Upper lobe of left lung (tissue), 6 donors: Measurements from ENCODE around the gene NBR1. TPM values are rescaled to one million over a fixed set of nuclear protein-coding genes. Genes with fewer than 3 reads are reported as not detected.

Experiments
- ATAC-seq, 2 donors: fragments of 200-7000 bp; cut with Tn5 transposase; one replicate each; pipeline ENCODE4 v1.9.1; 2022; ENCODE audit warnings: mild to moderate bottlenecking in 2 of 2, moderate library complexity in 2 of 2; ENCODE audit not compliant: low FRiP score in 2 of 2
- DNase-seq, 2 donors: peaks; one replicate each; pipeline ENCODE4 v3.0.0-alpha.2; 2019 to 2020
- H3K27ac ChIP-seq, 4 donors: fragments of 200-600 bp; sonication (generic); one replicate each; pipeline ENCODE4 v1.5.1; 2016 to 2019
- H3K27me3 ChIP-seq, 4 donors: fragments of 200-600 bp; sonication (generic); one replicate each; pipeline ENCODE4 v1.5.1; 2017 to 2019
- H3K36me3 ChIP-seq, 4 donors: fragments of 200-600 bp; sonication (generic); one replicate each; pipeline ENCODE4 v1.5.1; 2016 to 2019
- H3K4me1 ChIP-seq, 4 donors: fragments of 200-600 bp; sonication (generic); one replicate each; pipeline ENCODE4 v1.5.1; 2018 to 2019
- H3K4me3 ChIP-seq, 4 donors: fragments of 200-600 bp; sonication (generic); one replicate each; pipeline ENCODE4 v1.5.1; 2017 to 2019; ENCODE audit warnings: mild to moderate bottlenecking in 2 of 4, moderate library complexity in 1 of 4
- H3K9me3 ChIP-seq, 4 donors: fragments of 200-600 bp; sonication (generic); one replicate each; pipeline ENCODE4 v1.5.1; 2018 to 2019
- CTCF ChIP-seq, 6 experiments: fragments of 450-650 bp in 4 of 6; fragments of 200-600 bp in 2 of 6; sonication (generic) in 2 of 6; IDR thresholded peaks; one replicate each; pipeline ENCODE4 v1.5.1; 2016 to 2019; ENCODE audit warnings: antibody characterized with exemption in 6 of 6
- EP300 ChIP-seq, 4 donors: sonication (generic); formaldehyde crosslinking; IDR thresholded peaks; one replicate each; pipeline ENCODE4 v1.5.1; 2017; ENCODE audit warnings: antibody characterized with exemption in 4 of 4, control low read depth in 2 of 4
- POLR2A ChIP-seq, 4 donors: fragments of 450-650 bp; IDR thresholded peaks; one replicate each; pipeline ENCODE4 v1.5.1; 2016 to 2017; ENCODE audit warnings: antibody characterized with exemption in 4 of 4, mild to moderate bottlenecking in 2 of 4
- POLR2AphosphoS5 ChIP-seq, 2 donors: sonication (generic); formaldehyde crosslinking; IDR thresholded peaks; one replicate each; pipeline ENCODE4 v1.5.1; 2017; ENCODE audit warnings: antibody characterized with exemption in 2 of 2
- WGBS, 2 donors: methylation state at CpG; one replicate each; pipeline ENCODE4 v1.1.5; 2017 to 2018; 5-methylcytosine and 5-hydroxymethylcytosine counted together
- total RNA-seq, 6 donors: library from RNA; depleted of rRNA in 4 of 6; stranded (reverse); fragments of >200 nt in 4 of 6; gene quantifications; one replicate each; pipeline versions ENCODE4 v1.1.0 to v1.2.1, GENCODE V29; 2016 to 2021
- donor health status: DM: no; HTN: no; CAD: no; lungs with moderate emphysema.
- donor health status: DM: no; HTN: yes; CAD: no; lungs with severe emphysema.

NBR1 gene
- total RNA-seq, 6 donors from 2014 or later: 52.4 to 95.5 (median 76.5) TPM

DNA sequence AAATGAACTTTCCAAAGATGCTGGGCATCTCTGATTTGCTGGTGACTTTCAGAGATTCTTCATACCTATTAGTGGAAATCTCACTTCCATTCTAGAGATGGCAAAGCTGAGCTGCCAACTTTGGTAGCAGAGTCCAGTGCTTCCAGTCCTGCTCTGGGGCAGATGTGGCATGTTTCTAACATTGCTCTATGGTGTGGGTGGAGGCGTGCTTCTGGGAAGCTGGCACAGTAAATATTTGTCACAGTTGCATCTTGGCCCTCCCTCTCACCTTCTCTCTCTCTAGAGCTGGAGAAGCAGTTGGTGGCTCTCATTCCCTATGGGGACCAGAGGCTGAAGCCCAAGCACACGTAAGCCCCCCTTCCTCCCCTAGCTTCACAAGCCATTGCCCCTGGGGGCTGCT is 42.5 kb downstream of the NBR1 start:
- no peak for DNase-seq
- ATAC-seq: no peak
- WGBS, 2 donors: 90 to 98% methylated on average over 2 of the region's 2 CpGs
- peaks cover 6 to 47% (median 25%) of the 10 kb centered on the region in 4 donors for H3K36me3 ChIP-seq
- H3K4me1 ChIP-seq: peaks cover 14 to 24% (median 20%) of the 10 kb centered on the region in 4 donors
- H3K9me3 ChIP-seq: no peaks in the 10 kb centered on the region
- no peak overlapping the region for H3K4me3 ChIP-seq
- H3K27me3 ChIP-seq: no peaks in the 10 kb centered on the region
- TF ChIP-seq POLR2A (IDR thresholded peaks at IDR 0.05): no peak
- TF ChIP-seq CTCF (IDR thresholded peaks at IDR 0.05): no peak
- no peak for TF ChIP-seq POLR2AphosphoS5 (IDR thresholded peaks at IDR 0.05)
- no peak overlapping the region for H3K27ac ChIP-seq

GRCh38 chr17:43215341-43215740 is 44.3 kb downstream of the NBR1 start:
- Histone ChIP-seq H3K27me3 (no peaks in the 10 kb centered on the region), H3K36me3 (peaks cover 0 to 32% (median 15%) of the 10 kb centered on the region in 4 donors), H3K4me3 (no peak overlapping the region), H3K27ac (no peak overlapping the region), H3K4me1 (peaks cover 14 to 24% (median 20%) of the 10 kb centered on the region in 4 donors), H3K9me3 (no peaks in the 10 kb centered on the region)
- TF ChIP-seq POLR2A (IDR thresholded peaks at IDR 0.05) (no peak), CTCF (IDR thresholded peaks at IDR 0.05) (no peak), EP300 (IDR thresholded peaks at IDR 0.05) (no peak), POLR2AphosphoS5 (IDR thresholded peaks at IDR 0.05) (no peak)
- no peak for ATAC-seq
- DNase-seq: no peak
- 89 to 97% methylated on average over 3 of the region's 3 CpGs for WGBS, 2 donors

DNA sequence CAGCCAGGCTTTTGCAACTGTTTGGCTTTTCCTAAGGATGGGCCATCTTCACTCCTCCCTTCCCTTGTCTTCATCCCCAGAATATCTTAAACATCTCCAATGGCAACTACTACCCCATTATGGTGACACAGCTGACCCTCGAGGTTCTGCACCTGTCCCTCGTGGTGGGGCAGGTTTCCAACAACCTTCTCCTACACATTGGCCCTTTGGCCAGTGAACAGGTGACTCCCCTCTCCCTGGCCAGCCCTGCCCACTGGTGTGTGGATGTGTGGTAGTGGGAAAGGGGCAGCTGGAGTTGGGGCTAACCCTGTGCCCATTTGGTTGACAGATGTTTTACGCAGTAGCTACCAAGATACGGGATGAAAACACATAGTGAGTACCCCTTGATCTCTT is 45.4 kb downstream of the NBR1 start:
- ATAC-seq (no peak), DNase-seq (no peak)
- peaks cover 9 to 16% (median 13%) of the 10 kb centered on the region in 4 donors for H3K4me1 ChIP-seq
- no peak for TF ChIP-seq POLR2A (IDR thresholded peaks at IDR 0.05)
- no peak for TF ChIP-seq POLR2AphosphoS5 (IDR thresholded peaks at IDR 0.05)
- no peak for TF ChIP-seq CTCF (IDR thresholded peaks at IDR 0.05)
- TF ChIP-seq EP300 (IDR thresholded peaks at IDR 0.05): no peak
- H3K4me3 ChIP-seq: no peak overlapping the region
- no peak overlapping the region for H3K27ac ChIP-seq
- WGBS, 2 donors: 83 to 95% methylated on average over 2 to 4 of the region's 4 CpGs
- H3K9me3 ChIP-seq: no peaks in the 10 kb centered on the region
- no peaks in the 10 kb centered on the region for H3K27me3 ChIP-seq
- H3K36me3 ChIP-seq: peaks cover 0 to 32% (median 14%) of the 10 kb centered on the region in 4 donors

DNA sequence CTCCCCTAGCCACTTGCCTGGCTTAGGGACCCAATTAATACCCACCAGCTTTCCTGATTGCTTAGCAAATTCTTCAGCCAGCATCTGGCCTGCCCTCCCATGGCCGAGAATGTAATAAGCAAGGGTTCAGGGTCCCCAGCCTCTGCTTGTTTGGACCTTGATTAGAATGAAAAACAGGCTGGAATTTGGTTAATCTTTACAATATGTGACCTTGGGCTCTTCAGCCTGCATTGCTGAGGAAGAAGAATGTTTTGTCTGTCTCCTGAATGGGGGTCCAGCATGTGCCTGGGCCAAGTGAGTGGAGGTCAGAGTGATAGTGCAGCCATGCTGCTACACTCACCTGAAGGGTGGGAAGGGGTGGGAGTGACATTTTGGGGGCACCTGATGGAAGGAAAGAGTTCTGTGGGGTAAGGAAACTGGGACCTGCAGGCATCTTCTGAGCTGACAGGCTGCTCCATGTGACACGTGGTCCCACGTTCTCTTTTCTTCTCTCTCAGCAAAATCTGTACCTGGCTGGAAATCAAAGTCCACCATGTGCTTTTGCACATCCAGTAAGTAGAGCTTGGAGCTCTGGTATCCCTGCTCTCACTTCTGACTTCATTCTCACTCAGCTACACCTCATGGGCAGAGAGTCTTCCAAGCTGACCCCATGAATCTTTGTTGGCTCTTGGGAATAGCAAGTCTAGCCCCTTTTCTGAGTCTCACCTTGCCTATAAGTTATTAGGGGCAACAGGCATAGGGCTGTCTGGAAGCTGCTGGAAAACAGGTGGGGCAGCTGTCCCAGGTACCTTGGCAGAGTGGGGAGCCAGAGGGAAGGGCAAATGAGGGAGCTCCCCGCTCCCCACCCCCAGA is 46.0 kb downstream of the NBR1 start:
- Histone ChIP-seq H3K4me3 (no peak overlapping the region), H3K36me3 (peaks cover 0 to 32% (median 14%) of the 10 kb centered on the region in 4 donors), H3K9me3 (no peaks in the 10 kb centered on the region), H3K4me1 (peaks cover 9 to 15% (median 13%) of the 10 kb centered on the region in 4 donors), H3K27ac (no peak overlapping the region), H3K27me3 (no peaks in the 10 kb centered on the region)
- DNase-seq: no peak
- 96% methylated on average over 4 of the region's 4 CpGs for WGBS, 2 donors
- no peak for TF ChIP-seq CTCF (IDR thresholded peaks at IDR 0.05)
- no peak for TF ChIP-seq POLR2AphosphoS5 (IDR thresholded peaks at IDR 0.05)
- TF ChIP-seq POLR2A (IDR thresholded peaks at IDR 0.05): no peak
- TF ChIP-seq EP300 (IDR thresholded peaks at IDR 0.05): no peak
- no peak for ATAC-seq
